ENCODE data around the gene KLHL29. TPM values are rescaled to one million over a fixed set of nuclear protein-coding genes. Genes with fewer than 3 reads are reported as not detected.

KLHL29 gene
- total and polyA plus RNA-seq, 2 of the 13 experiments (the other 11 are each of a cell fraction or from before 2014, with no cell fraction given), result 0.01 TPM; not detected in 1

GRCh38 chr2:23597687-23598086, 212.7 kb downstream of the KLHL29 start (continued):
- no peak for TF ChIP-seq BRD4 (CRISPR knock-in tag; IDR thresholded peaks at IDR 0.05)

- peaks cover 8 to 64% of the 10 kb centered on the region in 2 experiments for H3K27me3 ChIP-seq (ENCODE audit: control insufficient read depth in 1 of 2, insufficient read depth in 2 of 2, low read length in 2 of 2)
- no peak overlapping the region for H3K4me2 ChIP-seq (ENCODE audit: low read depth, low read length)
- H3K79me2 ChIP-seq (ENCODE audit: insufficient read depth, low read length), result no peaks in the 10 kb centered on the region
- H3K4me3 ChIP-seq (replicated peaks in 1 of 3; ENCODE audit: insufficient read depth in 1 of 3, low read depth in 2 of 3, low read length in 3 of 3), result no peak overlapping the region
- no peak overlapping the region for H2AFZ ChIP-seq (ENCODE audit: low read length)
- TF ChIP-seq CBX1 (IDR thresholded peaks at IDR 0.05; ENCODE audit: low read depth) (no peak), ZKSCAN1 (IDR thresholded peaks at IDR 0.05; ENCODE audit: low read length) (no peak), ZNF652 (CRISPR knock-in tag; IDR thresholded peaks at IDR 0.05; ENCODE audit: borderline replicate concordance, low read depth) (no peak), POLR2AphosphoS2 (IDR thresholded peaks at IDR 0.05; ENCODE audit: low read depth, low read length) (no peak), ERF (CRISPR knock-in tag; IDR thresholded peaks at IDR 0.05) (no peak), KDM5B (CRISPR knock-in tag; IDR thresholded peaks at IDR 0.05; ENCODE audit: borderline replicate concordance) (no peak)
- no TSS peak for BruUV-seq (replicated peaks)
- ChIA-PET POLR2A (no interaction called here), CTCF (ENCODE audit: low intra/inter-chr PET ratio, low total read pairs) (no interaction called here)
- no peaks in the 10 kb centered on the region for H3K36me3 ChIP-seq (replicated peaks in 1 of 2; ENCODE audit: control insufficient read depth in 1 of 2, insufficient read depth in 2 of 2, low read length in 2 of 2)
- no peaks in the 10 kb centered on the region for H3K9me3 ChIP-seq (ENCODE audit: low read length)
- no peak for ATAC-seq
- no peaks in the 10 kb centered on the region for H3K4me1 ChIP-seq (ENCODE audit: insufficient read depth, low read length)
- DNase-seq (ENCODE audit: low spot score), result no peak
- no peak overlapping the region for H3K9ac ChIP-seq (ENCODE audit: insufficient read depth, low read depth, low read length)
- in situ Hi-C loops (cut with HindIII; ENCODE audit: extremely low pct_ligation_motif_present, low pct_unique_long_range_greater_than_20kb) (no loop called here), intact Hi-C loops (cut with micrococcal nuclease; ENCODE audit: unreplicated experiment) (no loop called here)
- WGBS (ENCODE audit: low lambda C conversion rate), result 36% methylated on average over 6 of the region's 6 CpGs
- FAIRE-seq, result no peak
- H4K20me1 ChIP-seq (ENCODE audit: insufficient read depth, low read length), result no peaks in the 10 kb centered on the region
- H3K27ac ChIP-seq (ENCODE audit: extremely low read length, insufficient read depth, low read length), result no peak overlapping the region
Observed at GRCh38 chr2:23599006-23599405, 214.0 kb downstream of the KLHL29 start.

- ChIA-PET CTCF (ENCODE audit: low intra/inter-chr PET ratio, low total read pairs) (no interaction called here), POLR2A (no interaction called here)
- no peak overlapping the region for H3K27ac ChIP-seq (ENCODE audit: extremely low read length, insufficient read depth, low read length)
- no TSS peak for BruUV-seq (replicated peaks)
- H3K36me3 ChIP-seq (replicated peaks in 1 of 2; ENCODE audit: control insufficient read depth in 1 of 2, insufficient read depth in 2 of 2, low read length in 2 of 2), result no peaks in the 10 kb centered on the region
- no peak overlapping the region for H3K4me2 ChIP-seq (ENCODE audit: low read depth, low read length)
- no peaks in the 10 kb centered on the region for H3K79me2 ChIP-seq (ENCODE audit: insufficient read depth, low read length)
- no peak overlapping the region for H3K9ac ChIP-seq (ENCODE audit: insufficient read depth, low read depth, low read length)
- H3K27me3 ChIP-seq (ENCODE audit: control insufficient read depth in 1 of 2, insufficient read depth in 2 of 2, low read length in 2 of 2), result peaks cover 7 to 68% of the 10 kb centered on the region in 2 experiments
- DNase-seq (ENCODE audit: low spot score) (no peak), FAIRE-seq (no peak), ATAC-seq (no peak)
- no peak overlapping the region for H2AFZ ChIP-seq (ENCODE audit: low read length)
- in situ Hi-C loops (cut with HindIII; ENCODE audit: extremely low pct_ligation_motif_present, low pct_unique_long_range_greater_than_20kb), result no loop called here
- 60% methylated on average over 10 of the region's 10 CpGs for WGBS (ENCODE audit: low lambda C conversion rate)
- H3K4me3 ChIP-seq (replicated peaks in 1 of 3; ENCODE audit: insufficient read depth in 1 of 3, low read depth in 2 of 3, low read length in 3 of 3), result no peak overlapping the region
- no peaks in the 10 kb centered on the region for H3K9me3 ChIP-seq (ENCODE audit: low read length)
- no peaks in the 10 kb centered on the region for H3K4me1 ChIP-seq (ENCODE audit: insufficient read depth, low read length)
- H4K20me1 ChIP-seq (ENCODE audit: insufficient read depth, low read length), result no peaks in the 10 kb centered on the region
- intact Hi-C loops (cut with micrococcal nuclease; ENCODE audit: unreplicated experiment), result no loop called here
- TF ChIP-seq ATRX (CRISPR knock-in tag; IDR thresholded peaks at IDR 0.05; ENCODE audit: borderline replicate concordance) (no peak), NKX3-1 (CRISPR knock-in tag; IDR thresholded peaks at IDR 0.05) (no peak), ZNF75D (CRISPR knock-in tag; IDR thresholded peaks at IDR 0.05; ENCODE audit: borderline replicate concordance) (no peak), RFX3 (CRISPR knock-in tag; IDR thresholded peaks at IDR 0.05) (no peak), RNF2 (conservative IDR thresholded peaks at IDR 0.05; ENCODE audit: low read depth) (no peak), ZNF354B (CRISPR knock-in tag; IDR thresholded peaks at IDR 0.05) (no peak), ZNF629 (CRISPR knock-in tag; conservative IDR thresholded peaks at IDR 0.05) (no peak), ZNF335 (CRISPR knock-in tag; IDR thresholded peaks at IDR 0.05) (no peak), ONECUT2 (CRISPR knock-in tag; IDR thresholded peaks at IDR 0.05) (no peak)
- TF ChIP-seq, protein P1, sequence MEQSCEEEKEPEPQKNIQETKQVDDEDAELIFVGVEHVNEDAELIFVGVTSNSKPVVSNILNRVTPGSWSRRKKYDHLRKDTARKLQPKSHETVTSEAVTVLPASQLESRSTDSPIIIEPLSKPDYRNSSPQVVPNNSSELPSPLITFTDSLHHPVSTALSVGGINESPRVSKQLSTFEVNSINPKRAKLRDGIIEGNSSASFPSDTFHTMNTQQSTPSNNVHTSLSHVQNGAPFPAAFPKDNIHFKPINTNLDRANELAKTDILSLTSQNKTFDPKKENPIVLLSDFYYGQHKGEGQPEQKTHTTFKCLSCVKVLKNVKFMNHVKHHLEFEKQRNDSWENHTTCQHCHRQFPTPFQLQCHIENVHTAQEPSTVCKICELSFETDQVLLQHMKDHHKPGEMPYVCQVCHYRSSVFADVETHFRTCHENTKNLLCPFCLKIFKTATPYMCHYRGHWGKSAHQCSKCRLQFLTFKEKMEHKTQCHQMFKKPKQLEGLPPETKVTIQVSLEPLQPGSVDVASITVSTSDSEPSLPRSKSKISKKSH (CRISPR knock-in tag; IDR thresholded peaks at IDR 0.05; ENCODE audit: borderline replicate concordance), result no peak
- TF ChIP-seq, protein P2, sequence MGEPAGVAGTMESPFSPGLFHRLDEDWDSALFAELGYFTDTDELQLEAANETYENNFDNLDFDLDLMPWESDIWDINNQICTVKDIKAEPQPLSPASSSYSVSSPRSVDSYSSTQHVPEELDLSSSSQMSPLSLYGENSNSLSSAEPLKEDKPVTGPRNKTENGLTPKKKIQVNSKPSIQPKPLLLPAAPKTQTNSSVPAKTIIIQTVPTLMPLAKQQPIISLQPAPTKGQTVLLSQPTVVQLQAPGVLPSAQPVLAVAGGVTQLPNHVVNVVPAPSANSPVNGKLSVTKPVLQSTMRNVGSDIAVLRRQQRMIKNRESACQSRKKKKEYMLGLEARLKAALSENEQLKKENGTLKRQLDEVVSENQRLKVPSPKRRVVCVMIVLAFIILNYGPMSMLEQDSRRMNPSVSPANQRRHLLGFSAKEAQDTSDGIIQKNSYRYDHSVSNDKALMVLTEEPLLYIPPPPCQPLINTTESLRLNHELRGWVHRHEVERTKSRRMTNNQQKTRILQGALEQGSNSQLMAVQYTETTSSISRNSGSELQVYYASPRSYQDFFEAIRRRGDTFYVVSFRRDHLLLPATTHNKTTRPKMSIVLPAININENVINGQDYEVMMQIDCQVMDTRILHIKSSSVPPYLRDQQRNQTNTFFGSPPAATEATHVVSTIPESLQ (CRISPR knock-in tag; conservative IDR thresholded peaks at IDR 0.05), result no peak
Observed at GRCh38 chr2:23599667-23600066, 214.7 kb downstream of the KLHL29 start.

Data from HepG2 (cell line).